SH-SY5Y (cell line): ENCODE data around the gene PNPLA7.

ENCODE experiments used
- GATA2 ChIP-seq: IDR thresholded peaks from 2 replicates; pipeline ENCODE4 v1.6.1; 2011; ENCODE audit warnings: mild to moderate bottlenecking, low read depth, low read length
- GATA3 ChIP-seq: IDR thresholded peaks from 2 replicates; pipeline ENCODE4 v1.6.1; 2011; ENCODE audit warnings: low read depth, mild to moderate bottlenecking, low read length, moderate library complexity

DNA sequence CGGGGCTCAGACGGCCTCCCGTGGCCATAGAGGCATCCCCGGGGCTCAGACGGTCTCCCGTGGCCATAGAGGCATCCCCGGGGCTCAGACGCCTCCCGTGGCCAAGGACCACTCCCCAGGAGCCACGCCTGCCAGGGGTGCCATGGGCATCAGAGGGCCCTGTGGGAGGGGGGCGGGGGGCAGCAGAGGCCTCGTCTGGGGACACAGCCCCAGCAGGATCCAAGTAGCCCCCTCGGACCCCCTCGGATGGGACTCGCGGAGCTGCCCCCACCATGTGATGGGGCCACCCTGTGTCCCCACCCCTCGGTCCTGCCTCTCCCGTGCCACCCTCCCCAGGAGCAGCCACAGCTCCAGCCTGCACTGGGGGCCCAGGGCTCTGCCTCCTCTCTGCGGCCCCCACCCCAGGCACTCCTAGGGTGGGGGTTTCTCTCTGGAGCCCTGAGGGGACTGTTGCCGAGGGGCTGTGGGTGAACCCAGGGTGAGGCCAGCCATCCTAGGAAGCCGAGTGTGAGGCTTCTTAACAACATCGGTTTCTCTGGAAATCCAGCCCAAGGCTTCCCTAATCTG lies 111.5 kb downstream of the PNPLA7 start:
- no peak for TF ChIP-seq GATA3
- no peak for TF ChIP-seq GATA2
